GM19455 (cell line): ENCODE results near the gene PEG3.

ENCODE experiments used
- ATAC-seq: cut with Tn5 transposase; IDR thresholded peaks from one replicate; pipeline ENCODE4 v1.9.1; 2021; ENCODE audit not compliant: unreplicated experiment

The PEG3 gene

DNA sequence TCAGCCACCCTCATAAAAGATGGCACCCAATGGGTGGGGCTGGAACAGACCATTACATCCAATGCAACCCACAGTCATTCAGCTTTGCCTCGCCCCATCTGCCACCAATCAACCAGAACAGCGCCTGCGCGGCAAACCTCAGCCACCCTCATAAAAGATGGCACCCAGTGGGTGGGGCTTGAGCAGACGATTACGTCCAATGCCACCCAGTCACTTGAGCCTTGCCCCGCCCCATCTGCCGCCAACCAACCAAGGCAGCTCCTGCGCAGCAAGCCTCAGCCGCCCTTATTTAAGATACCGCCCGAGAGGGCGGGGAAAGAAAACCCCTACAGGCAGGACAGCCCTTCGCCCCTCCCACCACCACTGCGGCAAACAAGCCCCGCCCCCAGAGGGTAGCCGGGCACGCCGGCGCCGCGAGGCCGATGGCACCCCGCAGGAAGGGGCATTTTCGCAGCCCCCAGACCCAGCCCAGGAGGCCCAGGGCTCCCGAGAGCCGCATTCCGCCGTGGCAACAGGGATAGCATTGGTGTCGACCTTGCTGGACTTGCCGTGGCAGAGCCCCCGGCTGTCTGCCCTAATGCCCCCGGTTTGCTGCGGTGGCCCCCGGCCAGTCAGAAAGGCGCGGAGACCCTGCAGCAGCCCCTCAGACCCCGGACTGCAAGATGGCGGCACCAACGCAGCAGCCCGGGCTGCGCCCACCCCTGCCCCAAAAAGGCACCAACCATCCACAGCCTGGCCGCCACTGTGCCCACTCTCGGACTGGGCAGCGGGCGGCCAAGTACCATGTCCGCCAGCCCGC lies 675 bp downstream of the PEG3 start:
- no peak for ATAC-seq

DNA sequence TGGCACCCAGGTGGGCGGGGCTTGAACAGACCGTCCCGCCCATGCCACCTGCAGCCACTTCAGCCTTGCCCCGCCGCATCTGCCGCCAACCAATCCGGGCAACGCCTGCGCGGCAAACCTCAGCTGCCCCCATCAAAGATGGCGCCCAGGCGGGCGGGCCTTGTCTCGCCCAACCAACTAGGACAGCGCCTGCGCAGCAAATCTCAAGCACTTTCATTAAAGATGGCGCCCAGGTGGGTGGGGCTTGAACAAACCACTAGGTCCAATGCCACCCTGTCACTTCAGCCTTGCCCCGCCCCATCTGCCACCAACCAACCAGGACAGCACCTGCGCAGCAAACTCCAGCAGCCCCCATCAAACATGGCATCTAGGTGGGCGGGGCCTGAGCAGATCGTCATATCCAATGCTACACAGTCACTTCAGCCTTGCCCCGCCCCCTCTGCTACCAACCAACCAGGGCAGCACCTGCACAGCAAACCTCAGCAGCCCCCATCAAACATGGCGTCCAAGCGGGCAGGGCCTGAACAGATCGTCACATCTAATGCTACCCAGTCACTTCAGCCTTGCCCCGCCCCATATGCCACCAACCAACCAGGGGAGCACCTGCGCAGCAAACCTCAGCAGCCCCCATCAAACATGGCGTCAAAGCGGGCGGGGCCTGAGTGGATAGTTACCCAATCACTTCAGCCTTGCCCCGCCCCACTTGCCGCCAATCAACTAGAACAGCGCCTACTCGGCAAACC lies 1.4 kb downstream of the PEG3 start:
- no peak for ATAC-seq

DNA sequence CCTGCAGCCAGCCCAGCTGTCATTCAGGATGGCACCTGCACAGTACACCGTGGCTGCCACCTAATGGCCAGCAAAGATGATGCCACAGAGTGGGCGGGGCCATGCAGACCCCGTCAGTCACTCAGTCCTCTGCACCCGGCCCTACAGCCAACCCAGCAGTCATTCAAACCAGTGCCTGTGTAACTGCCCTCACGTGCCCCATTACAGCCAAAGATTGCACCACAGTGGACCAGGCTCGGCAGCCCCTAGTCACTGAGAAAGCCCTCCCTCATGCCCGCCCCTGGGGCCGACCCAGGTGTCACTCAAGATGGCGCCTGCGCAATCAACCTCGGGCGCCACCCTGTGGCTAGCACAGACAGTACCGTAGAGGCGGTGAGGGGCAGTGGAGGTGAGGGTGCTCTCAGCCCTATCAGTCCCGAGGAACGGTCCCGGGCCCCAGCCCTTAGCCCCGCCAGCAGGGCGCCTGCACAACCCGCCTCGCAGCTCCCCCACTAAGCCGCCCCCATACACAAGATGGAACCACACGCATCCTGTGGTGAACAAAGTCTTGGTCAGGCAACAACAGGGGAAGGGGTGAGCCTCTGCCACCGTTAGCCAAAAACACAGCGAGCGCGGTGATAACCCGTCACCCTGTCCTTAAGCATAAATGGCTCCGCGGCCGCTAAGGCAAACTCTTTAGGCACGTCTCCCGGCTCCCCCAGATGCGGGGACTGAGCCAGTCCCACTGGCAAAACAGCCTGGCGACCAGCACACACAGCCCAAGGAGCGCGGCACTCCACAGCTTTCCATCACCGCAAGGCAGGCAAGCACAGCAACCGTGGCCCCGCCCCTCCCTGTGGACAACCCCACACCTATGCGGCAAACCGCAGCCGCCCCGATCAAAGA lies 2.3 kb downstream of the PEG3 start:
- no peak for ATAC-seq

DNA sequence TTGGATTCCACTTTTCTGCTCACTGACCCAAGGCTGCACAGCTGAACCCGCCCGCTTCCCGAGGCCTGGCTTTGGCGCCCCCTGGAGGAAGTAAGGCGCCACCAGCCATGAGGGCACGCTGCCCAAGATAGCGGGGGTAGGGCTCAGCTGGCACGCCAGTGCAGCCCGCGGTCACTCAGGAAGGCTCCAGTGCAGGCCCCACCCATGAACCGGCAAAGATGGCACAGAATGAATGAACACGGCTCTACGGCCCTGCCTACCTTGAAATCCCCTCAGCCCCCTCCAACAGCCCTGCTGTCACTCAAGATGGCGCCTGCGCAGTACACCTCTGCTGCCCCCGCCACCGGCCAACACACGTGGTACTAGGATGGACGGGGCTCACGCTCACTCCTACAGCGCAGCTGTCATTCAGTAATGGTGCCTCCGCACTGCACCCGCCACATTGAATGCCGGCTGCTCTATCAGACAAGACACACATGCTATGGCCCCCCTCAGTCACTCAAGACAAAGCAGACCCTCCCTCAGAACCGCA lies 3.0 kb downstream of the PEG3 start:
- ATAC-seq: no peak

DNA sequence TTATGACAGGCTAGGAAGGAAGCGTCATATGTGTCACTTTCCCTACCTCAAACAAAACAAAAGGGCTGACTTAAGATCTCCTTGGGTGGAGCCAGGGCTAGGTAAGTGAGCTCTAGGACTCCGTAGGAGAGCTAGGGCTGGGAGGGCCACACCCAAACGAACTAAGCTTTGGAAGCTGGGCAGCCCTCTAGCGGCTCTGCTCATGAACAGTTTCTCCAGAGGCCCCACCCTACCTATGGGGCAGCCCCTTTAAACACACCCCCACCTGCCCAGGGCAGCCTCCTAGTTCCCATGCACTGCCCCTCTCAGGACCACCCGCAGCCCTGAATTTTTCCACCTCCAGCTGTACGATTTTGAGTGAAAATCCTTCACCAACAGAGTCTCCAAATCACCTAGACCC lies 3.5 kb downstream of the PEG3 start:
- no peak for ATAC-seq

DNA sequence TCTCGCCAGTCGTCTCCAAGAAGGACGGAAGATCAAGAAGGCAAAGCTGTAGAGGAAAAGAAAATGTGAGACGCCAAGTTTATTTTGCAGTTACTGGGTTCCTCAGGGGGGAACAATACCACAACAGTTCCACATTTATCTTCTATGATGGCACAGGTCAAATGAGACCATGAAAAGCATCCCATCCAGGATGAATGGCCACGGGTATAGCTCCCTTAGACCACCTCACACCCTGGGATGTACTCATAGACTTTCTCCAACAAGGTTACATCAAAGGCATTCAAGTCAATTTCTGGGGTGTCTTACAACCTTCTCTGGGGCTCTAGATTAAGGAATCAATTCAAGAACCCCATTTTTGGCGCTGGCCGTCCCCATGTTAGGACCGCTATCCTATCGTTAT lies 4.5 kb downstream of the PEG3 start:
- no peak for ATAC-seq

DNA sequence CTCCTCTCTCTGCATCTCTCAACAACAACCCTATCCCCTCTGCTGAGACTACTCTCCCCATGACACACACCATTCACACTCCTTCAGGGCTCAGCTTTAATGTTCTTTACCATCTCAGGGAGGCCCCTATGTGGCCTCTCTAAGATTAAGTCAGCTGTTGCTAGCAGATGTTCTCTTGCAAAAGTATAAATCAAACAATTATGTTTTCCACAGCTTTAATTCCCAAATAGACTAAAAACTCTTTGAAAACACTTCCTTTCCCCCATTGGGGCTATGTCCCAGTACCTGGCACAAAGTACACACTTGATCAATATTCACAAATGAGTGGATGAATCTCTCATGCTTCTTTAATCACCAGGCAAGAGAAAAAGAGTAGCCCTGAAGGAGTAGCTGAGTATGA lies 5.1 kb downstream of the PEG3 start:
- no peak for ATAC-seq

DNA sequence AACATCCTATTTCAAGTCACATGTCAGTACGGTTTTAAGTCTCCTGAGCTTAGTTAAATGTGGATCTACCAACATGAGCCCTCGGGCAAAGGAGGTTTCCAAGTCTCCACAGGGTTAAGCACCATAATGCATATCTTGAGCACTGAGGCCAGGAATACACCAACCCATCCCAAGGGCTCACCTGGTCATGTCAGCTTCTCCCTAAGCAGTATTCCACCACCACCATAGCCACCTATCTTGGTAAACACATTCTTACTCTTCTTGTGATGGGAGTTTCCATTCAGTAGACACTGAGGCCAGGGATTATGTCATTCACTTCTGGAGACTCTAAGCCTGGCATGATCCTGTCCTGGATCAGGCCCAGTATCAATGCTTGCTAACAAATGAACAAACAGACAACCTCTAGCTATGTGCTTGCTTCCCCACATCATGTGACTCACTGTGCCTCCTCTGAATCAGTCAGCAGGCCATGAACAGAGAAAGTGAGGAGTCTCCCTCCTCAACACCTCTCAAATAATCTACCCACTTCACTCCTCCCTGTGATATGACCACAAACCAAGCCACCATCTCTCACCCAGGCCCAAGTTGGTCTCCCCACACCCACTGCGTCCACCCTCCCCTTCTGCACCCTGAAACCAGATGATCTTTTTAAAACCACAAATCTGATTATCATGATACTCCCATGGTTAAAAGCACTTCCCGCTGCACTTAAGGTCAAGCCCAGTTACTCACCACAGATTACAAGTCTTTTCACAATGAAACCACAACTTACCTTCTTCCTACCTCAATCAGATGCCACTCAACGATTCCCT lies 5.8 kb downstream of the PEG3 start:
- ATAC-seq: no peak

DNA sequence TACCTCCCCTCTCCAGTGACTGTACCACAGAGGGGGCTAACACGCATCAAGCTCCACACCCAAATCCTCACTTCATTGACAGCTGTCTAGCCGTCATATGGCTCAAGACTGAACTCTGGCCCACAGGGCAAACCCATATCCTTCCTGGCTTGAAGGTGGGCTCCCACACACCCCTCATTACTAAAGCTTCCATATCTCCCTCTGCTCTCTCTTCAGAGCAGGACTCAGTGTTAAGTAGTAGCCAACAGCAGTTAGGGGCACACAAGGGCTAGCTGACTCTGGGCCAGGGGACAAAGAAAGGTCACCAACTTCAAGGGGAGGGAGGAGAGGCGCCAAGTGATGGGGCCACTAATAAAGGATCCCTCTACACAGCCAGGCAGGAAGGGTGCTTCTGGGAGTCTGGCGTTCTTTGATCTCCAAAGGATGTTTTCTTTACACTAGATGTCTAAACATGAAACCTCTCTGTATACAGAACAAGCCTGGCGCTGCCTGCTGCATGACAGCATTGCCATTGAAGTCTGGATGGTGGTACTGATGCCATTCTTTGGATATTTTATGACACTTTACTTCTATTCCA lies 8.1 kb downstream of the PEG3 start:
- ATAC-seq: no peak

DNA sequence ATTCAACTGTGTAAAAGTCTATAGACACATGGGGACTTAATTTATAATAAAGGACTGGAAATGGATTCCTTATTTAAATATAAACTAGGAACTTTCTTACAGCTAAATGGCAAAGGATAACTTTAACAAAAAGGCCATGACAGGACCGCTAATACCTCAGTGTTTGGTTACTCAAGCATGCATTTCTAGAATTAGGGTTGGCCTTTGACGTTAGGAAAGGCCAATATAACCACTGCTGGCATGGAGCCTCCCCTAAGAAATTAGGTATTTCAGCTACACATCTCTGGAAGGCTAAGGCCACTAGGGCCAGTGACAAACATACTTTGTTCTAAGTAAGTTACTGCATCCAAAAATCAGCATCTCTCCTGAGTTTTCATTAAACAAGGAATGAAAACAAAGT lies 9.3 kb downstream of the PEG3 start:
- no peak for ATAC-seq

DNA sequence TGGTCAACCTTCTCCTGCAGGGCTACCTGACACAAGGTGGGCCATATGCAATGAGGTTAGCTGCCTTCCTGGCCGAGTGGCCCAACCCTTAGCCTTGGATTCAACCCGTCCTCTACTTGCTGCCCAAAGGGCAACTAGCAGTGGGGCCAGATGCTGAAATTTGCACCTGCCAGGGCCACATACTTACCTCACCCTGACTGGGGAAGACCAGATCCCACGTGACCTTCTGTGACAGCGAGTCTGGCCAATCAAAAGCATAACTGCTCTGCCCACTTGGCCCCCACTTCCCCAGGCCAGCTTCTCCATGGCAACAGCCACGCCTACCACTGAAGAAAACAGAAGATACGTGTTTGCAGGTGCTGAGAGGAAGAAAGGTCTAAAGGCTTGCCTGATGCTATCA lies 10.9 kb downstream of the PEG3 start:
- ATAC-seq: no peak

DNA sequence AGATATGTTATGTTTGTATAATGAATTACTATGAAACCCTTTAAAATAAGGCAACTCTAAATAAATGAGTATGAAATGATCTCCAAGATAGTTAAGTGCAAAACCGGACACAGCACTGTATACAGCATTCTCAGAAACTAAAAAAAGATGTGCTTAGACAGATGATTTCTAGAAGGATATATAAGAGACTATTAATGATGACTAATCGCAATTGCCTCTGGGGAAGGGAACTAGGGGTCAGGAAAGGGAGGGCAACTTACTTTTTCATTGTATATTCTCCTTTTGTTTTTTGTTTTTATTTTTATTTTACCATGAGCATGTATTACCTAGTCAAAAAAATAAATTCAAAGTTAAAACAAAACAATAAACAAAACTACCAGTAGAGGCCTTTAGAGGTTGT lies 12.8 kb downstream of the PEG3 start:
- no peak for ATAC-seq

DNA sequence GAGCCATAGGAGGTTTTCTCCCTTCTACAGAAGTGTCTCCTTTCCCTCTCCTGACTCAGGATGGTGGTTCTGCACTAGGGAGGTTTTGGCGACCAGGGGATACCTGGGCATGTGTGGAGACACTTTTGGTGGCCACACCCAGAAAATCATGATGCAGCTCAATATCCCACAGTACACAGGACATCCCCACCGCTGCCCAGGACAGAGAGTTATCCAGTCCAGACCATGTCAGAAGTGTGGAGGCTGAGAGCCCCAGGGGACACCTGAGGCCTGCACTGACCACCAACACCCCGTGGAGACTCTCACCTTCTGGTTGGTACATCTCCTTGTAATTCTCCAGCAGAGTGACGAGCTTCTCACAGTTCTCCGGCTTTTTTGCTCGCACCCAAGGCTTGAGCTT lies 16.6 kb downstream of the PEG3 start:
- ATAC-seq: no peak

DNA sequence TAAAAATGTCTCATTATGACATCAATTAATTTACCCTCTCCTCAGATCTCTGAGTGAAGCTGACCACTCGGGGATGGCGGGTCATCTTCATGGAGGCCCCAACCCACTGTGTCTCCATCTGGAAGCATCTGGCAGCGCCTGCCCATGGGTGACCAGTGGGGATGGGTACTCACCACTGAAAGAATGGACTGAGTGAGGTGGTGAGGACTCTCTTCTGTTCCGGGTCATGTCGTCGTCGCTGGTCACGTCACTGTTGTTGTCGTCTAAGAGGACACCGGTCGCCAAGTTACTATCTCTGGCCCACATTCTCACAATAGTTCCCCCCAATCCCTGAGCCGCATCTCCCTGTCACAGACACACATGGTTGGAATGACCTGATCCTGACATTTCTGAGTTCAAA lies 17.1 kb downstream of the PEG3 start:
- no peak for ATAC-seq

DNA sequence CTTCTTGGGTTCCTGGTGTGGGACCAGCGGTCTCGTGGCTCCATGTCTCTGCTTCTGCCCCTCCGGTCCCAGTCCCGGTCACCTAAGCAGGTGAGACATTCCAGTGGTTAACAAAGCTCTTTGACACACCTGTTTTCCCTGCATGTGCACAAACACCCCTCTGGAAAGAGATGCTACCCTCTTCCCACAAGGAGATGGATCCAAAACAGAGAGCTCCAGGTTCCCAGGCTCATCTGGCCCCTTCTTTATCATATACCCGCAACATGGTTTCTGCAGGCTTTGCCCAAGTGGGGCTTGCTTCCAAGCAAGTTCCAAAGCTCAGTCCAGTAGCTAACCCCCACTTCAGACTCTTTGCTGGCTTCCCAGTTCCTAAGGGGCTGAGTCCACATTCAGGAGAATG lies 17.8 kb downstream of the PEG3 start:
- ATAC-seq: no peak

DNA sequence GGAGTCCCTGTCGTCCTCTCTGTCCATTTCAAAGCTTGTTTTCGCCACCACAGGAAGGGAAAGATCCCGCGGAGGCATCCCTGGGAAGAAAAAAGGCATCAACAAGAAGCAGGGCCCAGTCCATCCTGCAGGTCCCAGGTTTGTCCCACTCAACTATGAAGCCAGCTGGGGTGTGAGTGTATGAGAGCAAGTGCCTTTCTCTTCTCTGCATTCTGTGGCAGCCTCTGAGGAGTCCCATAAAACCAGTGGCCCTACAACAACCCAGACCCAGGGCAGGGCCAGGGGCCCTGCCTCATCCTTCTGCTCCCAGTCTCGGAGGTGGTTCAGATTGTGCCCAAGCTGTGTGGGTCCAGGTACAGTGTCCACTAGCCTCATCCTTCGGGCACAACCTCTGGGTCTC lies 18.9 kb downstream of the PEG3 start:
- no peak for ATAC-seq

DNA sequence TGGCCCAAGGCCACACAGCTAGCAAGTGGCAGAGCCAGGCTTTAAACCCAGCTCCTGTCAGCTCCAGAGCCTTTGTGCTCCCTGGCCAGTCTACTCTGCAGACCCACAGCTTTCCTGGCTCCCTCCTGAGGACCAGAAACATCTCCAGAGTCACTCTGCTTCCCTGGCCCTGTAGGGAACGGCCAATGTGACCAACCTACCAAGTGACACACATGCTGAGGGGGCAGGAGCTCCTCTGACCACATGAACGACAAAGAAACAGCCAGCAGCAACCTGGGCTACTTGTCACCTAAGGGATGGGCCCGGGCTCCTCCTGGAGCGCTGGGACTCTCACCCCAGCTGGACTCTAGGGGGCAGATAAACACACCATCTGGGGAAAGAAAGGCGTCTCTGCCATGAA lies 19.3 kb downstream of the PEG3 start:
- no peak for ATAC-seq

DNA sequence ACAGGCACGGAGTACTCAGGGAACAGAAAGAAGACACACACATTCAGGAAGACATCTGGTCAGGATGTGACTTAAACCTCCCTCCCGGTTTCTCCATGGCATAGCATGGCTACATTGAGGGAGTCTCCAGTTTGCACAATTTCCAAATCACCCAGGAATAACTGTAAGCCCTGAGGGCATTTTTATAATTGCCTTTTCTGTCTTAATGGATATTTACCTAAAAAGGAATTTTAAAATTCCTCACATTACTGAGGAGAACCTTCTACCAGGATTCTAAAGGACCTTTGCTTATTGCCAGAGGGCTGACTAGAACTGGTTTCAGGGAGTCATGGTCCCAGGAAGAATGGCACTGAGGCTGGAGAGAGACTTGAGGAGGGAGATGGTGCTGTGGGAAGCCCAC lies 21.4 kb downstream of the PEG3 start:
- no peak for ATAC-seq

DNA sequence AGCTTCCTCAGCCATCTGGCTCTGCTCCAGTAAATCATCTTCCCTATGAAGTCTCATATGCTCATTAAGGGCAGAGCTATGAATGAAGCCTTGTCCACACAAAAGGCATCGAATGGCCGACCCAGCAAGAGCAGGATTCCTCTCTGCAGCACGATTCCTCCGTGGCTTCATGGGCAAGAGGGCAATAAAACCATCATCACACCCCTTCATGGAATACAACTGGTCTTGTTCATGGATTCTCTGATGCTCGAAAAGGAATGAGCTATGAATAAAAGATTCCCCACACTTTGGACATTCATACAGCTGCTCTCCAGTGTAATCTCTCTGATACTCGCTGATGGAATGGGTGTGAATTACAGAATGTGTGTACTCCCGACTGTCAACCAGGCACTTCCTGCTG lies 25.9 kb downstream of the PEG3 start:
- no peak for ATAC-seq

DNA sequence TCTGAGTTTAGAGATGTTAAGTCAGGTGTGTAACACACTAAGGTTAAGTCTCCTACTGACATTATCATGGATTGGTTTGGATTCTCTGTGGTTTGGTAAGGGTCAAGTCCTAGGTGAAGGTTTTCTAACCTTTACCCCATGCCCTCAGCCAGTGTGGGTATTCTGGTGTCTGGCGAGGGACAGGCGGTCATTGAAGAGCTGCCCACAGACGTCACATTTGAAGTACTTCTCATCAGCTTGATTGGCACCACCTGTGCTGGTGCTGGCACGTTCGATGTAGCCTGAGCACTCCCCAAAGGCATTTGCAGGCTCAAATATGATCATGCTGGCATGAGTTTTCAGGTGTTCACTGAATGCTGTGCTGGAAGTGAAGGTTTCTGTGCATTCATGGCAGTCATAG lies 27.0 kb downstream of the PEG3 start:
- no peak for ATAC-seq
